Caki2 (cell line): Measurements from ENCODE around the gene CTSL. TPM values are rescaled to one million over a fixed set of nuclear protein-coding genes. Genes with fewer than 3 reads are reported as not detected.

ENCODE experiments used
- DNase-seq: peaks from one replicate; pipeline ENCODE4 v3.0.0-alpha.2; 2015; ENCODE audit warnings: low read depth
- in situ Hi-C: cut with HindIII; loops from 2 replicates; pipeline ENCODE4 v1.10.0; 2016; ENCODE audit warnings: low sequenced_read_pairs, low pct_unique_long_range_greater_than_20kb, mixed read lengths
- total RNA-seq: library from RNA; depleted of rRNA; stranded (reverse); fragments of >200 nt; shearing (Covaris generic); gene quantifications from 2 replicates; pipeline ENCODE4 v1.2.3, GENCODE V29; 2014; ENCODE audit warnings: low replicate concordance

Gene CTSL
- total RNA-seq, 1 experiment from 2014 or later = 227 TPM

DNA sequence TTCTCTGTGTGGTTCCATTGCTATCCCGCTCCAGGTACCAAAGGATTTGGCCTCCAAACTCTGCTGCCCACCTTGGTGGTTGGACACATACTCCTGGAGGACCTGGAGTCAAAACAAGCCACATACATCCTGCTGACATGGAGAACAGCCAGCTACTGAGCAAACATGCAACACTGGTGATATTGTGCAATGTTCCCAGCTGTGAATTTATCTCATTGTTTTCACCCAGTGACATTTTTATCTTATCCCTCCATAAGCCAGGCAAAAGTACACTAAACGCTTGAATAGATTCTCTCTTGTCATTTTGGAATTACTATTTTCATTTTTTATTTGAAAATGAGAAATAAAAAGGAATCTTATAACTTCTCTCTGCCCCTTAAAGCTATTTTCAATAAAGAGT, 11.1 kb upstream of the CTSL start:
- no peak for DNase-seq
- in situ Hi-C loops = no loop called here

DNA sequence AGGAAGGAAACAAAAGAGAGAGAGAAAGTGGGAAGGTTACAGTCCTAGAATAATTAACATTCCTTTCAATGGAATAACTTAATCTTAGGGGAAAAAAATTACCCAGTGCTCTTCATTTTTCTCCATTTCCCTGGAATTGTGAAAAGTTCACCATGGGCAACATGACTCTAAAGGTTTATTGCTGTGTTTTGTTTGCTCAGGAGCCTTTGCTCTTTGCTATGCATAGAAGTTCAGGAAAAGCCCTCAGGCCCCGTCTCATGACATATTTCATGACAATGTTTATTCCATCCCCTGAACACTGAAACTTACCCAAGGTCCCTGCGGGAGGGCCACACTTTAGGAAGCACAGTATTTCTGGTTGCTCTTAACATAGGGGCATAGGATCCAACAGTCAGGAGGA, 9.8 kb upstream of the CTSL start:
- in situ Hi-C loops = no loop called here
- DNase-seq = no peak

DNA sequence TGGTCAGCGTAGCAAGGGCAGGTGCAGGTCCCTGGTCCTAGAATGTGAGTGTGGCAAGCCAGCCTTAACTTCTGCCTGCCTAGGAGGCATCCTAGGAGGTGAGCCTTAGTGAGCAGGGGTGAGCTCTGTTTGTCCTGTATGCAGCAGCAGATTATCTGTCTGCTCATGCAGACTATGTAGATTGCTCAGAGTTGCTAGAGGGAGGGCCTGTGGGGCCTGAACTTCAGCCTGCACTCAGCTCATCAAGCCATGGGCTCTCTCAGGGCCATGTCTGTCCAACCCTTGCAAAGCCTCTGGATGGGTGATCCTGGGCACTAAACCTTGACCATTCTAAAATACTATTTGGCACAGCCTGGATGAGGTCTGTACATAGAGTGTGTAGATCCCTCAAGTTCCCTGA, 8.5 kb upstream of the CTSL start:
- no peak for DNase-seq
- in situ Hi-C loops = no loop called here

DNA sequence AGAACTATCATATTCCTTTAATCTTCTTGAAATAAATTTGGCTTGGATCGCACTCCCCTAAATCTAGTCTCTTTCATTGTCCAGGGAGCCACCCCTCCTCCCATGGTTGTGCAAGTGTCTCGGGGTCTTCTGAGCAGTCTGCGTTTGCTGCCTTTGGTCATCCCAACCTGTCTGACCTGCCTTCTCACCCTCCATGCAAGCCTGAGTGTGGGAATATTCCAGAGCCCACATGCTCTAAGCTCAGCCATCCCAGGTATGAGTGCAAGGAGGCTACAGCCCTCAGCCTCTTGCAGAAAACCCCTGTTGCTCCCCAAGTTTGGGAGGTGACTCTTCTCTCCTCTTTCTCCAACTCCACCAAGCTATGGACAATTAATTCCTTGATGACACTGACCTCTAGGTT, 7.7 kb upstream of the CTSL start:
- in situ Hi-C loops = no loop called here
- DNase-seq = no peak

DNA sequence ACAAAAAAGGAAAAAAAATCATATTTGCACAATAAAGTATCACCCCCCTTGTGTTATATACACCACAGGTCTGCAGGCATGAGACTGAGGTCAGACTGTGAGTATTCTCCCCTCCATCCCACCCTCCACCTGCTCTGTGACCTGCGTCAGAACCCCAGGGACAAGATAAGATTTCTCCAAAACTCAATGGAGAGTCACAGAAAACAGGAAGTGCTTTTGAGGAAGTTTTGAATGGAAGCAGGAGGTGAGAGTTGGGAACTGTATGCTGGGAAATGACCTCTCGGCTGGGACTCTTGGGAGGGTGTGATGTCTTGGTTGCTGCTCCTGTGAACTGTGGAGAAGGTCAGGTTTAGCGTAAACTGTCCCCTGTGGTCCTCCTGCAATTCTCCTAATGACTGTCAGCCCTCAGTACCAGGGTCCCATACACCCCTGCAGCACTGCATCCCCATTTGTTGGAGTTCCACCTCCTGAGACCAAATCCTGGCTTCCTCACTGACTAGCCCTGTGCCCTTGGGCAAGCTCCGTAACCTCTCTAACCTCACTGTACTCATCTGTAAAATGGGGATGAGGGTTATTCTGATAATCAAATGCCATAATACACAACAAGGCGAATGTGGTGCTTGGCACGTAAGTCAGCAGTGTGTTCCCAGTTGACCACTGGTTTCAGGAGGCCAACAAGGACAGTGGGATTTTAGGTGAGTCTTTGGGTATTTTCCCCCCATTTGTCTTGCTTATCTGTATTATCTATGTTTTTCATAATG, 6.9 kb upstream of the CTSL start:
- no peak for DNase-seq
- in situ Hi-C loops = no loop called here

DNA sequence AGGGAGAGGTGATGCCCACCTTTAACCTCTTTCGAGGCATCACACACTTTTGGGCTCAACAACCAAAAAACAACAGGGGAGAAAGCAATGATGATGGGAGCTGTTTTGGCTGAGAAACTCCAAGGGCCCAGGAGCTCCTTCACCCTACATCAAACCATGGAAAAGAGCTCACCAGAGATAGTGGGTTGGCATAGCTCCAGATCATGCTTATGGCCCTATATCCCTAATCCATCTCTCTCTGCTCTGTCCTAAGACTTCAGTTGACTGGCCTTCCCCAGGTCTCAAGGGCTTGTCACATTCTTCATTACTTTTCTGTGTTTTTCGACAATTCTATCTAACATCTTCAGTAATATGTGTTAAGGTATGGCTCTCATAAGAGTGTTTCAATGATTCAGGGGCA, 5.7 kb upstream of the CTSL start:
- DNase-seq = no peak
- in situ Hi-C loops = no loop called here

DNA sequence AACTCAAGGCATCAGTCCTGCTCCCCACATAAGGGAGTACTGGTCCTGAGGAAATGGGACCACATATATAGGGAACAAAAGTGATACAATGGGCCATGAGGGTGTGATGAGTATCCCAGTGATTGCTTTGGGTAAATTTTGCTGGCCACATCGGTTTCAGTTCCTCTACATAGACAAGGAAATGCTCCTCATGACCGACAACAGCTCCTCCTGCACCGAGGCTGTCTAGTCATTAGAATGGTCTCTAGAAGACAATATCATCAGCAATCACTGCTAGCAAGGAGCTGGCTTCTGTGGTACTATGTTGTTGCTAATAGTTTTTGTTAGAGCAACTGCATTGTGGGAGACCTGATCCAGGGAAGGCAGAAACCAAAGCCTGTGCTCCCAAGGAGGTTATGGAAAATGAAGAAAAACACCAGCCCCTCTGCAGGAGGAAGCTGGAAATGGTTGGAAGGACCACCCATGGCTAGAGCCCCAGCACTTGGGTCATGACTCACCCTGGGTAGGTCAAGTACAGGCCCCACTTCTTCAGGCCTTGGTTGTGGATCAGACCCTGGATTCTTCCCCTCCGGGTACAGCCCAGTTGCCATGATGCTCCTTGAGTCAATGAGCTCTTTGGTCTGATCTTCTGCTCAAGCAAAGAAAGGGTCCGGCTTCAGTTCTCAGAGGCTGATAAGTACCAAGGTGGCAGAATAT, 3.4 kb upstream of the CTSL start:
- in situ Hi-C loops = no loop called here
- DNase-seq = no peak

DNA sequence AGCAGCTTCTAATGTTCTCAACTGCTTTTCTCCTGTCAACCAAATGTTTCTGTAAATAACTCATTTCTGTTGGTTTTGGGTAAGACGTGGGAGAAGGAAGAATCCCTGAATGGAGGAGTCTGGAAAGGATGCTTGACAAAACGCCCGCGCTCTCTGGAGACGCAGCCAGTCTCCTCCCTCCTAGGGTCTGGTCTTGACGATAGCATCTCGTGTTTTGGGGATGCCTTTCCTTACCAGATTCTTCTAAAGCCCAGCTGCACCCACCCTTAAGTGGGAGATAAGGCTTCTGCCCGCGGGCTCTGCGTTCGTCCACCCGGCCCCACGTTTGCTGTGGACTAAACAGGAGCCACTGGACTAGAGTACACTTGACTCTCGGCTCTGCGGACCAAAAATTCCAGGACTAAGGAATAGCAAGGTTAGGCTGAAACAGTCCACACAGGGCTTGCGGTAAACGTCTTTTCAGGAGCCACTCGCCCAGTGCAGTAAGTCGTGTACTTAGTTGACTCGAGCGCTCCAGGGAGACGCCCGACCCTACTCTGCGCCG, 491 bp upstream of the CTSL start:
- in situ Hi-C loops = no loop called here
- no peak for DNase-seq

DNA sequence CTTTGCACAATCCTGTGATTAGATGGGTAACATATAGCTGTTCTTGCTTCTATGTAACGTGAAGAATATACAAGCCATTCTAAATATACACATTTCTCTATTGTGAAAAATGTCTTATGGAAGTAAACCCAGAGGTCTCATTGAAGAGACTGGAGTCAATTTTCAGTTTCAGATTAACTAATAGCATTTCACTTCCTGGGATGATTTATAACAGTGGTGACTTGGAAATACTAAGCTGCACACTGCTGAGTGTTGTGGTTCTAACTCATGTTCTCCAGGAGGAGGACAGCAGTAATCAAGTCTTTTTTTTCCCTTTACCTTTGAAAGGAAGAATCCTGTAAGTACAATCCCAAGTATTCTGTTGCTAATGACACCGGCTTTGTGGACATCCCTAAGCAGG, 3.3 kb downstream of the CTSL start:
- in situ Hi-C loops = no loop called here
- DNase-seq = no peak

DNA sequence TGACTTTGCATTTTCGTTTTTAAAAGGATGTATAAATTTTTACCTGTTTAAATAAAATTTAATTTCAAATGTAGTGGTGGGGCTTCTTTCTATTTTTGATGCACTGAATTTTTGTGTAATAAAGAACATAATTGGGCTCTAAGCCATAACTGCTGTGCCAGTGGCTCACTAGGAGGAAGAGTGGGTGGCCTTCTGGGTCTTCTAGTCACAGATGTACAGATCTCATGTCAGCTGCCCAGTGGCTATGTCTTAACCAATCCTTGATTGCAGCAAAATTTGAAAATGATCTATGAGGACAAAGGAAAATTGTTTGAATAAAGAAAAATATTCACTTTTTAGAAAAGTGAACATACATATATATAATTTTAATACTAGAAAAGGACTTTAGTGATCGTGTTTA, 5.4 kb downstream of the CTSL start:
- DNase-seq = no peak
- in situ Hi-C loops = no loop called here

DNA sequence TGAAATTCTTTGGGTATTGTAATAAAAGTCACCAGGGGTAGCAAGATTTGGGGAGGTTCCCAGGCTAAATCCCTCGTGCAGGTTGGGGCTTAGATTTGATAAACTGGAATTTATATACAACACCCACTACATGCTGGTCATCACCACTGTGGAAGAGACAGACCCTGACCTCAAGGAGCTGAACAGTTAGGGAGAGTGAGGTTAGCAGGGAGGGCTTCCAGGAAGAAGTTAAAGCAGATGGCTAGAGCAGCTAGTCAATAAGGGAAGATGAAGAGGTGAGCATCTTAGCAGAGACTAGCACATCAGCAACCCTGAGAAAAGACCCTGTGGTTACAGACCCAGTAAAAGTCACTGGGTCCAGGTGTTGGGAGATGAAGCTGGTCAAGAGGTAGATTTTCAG, 6.4 kb downstream of the CTSL start:
- DNase-seq = no peak
- in situ Hi-C loops = no loop called here

DNA sequence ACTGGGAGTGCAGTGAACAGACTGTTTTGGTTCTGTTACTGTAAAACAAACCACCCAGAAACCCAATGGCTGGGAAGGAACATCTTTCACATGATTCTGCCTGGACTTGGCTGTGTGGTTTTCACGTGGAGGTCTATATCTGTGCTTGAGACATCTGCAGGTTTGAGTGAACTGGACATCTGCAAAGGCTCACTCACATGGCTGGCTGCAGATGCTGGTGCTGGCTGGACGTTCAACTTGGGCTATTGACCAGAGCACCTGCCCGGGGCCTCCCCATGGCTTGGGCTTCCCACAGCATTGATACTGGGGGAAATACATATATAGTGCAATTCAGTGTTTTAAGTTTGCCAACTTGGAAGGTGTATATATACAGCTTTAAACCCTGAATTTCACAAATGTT, 6.8 kb downstream of the CTSL start:
- no peak for DNase-seq
- in situ Hi-C loops = no loop called here

DNA sequence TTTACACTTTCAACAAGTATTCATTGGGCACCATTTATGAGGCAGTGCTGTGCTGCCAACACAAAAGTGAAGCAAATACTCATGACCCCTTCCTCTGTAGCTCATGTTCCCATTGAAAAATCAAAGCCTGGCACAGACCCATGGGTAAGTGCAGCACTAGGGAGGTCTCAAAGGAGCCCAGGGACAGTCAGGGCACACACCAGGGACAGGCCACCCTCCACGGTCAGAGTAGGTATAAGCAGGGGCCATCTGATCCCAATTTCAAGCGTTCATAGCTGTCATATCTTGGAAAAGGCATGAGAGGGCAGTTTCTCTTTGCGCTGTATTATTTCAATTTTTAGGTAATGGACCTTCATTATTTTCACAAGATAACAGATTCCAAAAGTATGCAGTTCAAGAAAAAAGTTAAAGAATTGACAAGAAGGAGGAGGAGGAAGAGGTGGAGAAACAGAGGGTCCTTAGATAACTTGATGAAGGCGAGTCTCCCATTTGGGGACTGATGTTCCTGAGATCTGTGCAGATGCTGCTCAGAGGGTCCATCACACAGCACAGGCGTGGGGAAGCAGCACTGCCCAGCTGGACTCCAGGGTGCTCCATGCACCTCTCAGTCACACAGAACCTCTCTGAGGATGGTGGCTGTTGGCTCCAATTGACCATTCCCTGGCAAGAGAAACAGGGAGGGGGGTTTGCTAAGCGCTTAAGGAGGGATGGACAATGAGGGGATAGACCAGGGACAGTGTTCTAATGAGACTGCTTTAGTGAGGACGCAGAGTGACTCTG, 7.5 kb downstream of the CTSL start:
- no peak for DNase-seq
- in situ Hi-C loops = no loop called here

DNA sequence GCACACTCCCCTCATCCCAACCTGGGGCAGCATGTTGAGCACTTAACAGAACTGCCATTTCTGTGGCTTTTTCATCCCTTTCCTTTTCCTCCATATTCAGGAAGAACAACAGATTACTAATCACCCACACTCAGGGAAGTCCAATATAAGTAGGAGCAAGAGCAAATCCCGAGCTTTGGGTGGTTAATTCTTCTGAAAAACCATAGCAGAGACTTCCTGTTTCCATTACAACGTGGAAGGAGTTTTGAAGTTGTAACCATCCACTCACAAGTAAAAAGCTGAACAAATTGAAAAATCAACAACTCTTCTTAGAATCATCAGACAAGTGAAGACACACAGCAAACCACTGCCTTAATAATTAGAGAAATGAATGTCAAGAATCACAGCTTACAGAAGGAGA, 8.2 kb downstream of the CTSL start:
- DNase-seq = no peak
- in situ Hi-C loops = no loop called here

DNA sequence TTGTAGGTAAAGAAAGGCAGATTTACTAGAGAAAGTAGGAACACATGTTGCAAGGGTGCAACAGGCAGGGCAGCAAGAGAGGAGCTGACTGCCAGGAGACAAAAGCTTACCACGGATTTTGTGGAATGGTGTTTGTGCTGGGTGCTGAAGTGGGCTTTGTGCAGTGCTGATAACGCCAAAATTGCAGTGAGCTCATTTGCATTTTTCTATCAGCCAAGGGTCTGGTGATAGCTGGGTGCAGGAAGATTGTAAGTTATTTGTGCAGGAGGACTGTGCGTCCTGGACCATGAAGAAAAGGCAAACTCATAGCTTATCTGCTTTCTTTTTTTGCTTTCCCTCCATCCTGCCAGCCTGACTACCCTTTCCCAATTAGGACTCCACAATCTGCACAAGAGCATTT, 13.6 kb downstream of the CTSL start:
- in situ Hi-C loops = no loop called here
- no peak for DNase-seq

DNA sequence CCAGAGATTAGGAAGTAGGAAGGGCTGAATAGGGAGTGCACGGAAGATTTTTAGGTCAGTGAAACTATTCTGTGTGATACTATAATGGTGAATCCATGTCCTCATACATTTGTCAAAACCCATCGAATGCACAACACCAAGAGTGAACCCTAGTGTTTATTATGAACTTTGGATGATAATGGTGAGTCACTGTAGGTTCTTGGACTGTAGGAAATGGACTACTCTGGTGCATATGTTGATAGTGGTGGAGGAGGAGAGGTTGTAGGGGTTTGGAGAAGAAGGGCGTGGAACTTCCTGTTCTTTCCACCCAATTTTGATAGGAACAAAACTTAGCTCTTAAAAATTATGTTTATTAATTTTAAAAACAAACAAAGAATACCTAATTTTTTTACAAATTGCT, 14.3 kb downstream of the CTSL start:
- DNase-seq = no peak
- in situ Hi-C loops = no loop called here

DNA sequence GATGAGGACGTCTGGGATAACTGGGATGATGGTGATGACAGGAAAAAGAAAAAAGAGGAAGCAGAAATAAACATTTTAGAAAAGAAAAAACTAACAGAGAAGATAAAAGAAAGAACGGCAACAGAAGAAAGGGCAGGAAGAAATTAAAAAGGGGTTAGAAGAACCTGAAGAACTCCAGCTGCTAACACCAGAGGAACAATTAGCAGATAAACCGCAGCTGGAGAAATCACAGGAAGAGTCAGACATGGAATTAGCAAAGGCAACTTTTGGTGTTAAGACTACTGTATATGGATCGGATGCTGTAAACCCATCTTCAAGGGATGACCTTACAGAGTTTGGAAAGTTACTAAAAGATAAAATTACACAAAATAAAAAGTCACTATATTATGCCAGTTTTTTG, 15.4 kb downstream of the CTSL start:
- no peak for DNase-seq
- in situ Hi-C loops = no loop called here

DNA sequence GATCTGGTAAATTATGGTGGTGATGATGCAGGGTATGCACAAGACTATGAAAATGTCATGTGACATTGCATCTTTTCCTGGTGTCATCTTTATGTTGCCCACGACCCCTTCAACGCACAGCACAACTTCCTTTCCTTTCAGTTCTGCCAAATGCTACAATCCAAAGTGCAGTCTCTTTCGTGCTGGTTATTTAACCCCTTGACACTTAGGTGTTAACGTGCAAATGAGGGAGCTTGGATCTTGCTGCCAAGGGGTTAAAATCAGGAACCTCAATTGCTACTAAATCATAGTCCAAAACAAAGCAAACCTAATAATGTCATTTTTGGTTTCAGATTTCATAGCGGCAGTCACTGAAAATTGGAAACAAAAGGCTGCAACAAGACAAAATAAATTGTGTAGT, 16.0 kb downstream of the CTSL start:
- no peak for DNase-seq
- in situ Hi-C loops = no loop called here

DNA sequence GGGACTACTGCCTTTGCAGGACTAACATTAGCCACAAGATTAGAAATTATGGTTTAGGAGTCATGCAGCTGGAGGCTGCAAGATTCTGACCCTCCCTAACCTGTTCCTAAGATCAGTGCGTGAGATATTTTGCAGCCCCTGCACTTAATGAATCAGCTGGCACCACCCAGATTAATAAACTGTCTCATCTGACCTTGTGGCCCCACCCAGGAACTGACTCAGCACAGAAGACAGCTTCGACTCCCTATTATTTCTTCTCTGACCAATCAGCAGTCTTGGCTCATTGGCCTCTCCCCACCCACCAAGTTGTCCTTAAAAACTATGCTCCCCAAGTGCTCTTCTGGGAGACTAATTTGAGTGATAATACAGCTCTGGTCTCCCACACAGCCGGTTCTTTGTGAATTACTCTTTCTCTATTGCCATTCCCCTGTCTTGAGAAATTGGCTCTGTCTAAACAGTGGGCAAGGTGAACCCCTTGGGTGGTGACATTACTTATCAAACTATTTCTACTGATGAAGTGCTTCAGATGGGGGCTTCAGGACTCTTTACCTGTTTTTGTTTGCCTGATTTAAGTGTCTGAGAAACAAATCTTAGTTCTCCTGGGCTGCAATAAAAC, 17.0 kb downstream of the CTSL start:
- in situ Hi-C loops = no loop called here
- no peak for DNase-seq
